T-cell (primary cell): ENCODE data around the gene TBC1D28. TPM values are rescaled to one million over a fixed set of nuclear protein-coding genes. Genes with fewer than 3 reads are reported as not detected.
"Not testable (repeated sequence)": the region's sequence is repeated elsewhere in the genome, so short reads cannot be mapped to it uniquely, and the experiment has no call there.

Experiments
- ATAC-seq, 4 experiments: fragments of 200-7000 bp in 3 of 4; fragments of 150-1000 bp in 1 of 4; cut with Tn5 transposase; replicated peaks in 1 of 4; 1 replicate in 3 of 4; 2 replicates in 1 of 4; pipeline ENCODE4 v1.10.0; 2021; ENCODE audit warnings: moderate library complexity in 3 of 4, mild to moderate bottlenecking in 2 of 4, moderate number of reproducible peaks in 1 of 4
- CTCF ChIA-PET, 2 donors: fragments of 300-600 bp; sonication (Branson Sonifier 250); formaldehyde crosslinking; loops; one replicate each; lab custom pipeline; 2022; ENCODE audit warnings: antibody characterized with exemption in 2 of 2; lab: Charles Lee
- POLR2A ChIA-PET, 2 donors: fragments of 300-600 bp; sonication (Branson Sonifier 250); formaldehyde crosslinking; loops; one replicate each; lab custom pipeline; 2022; ENCODE audit warnings: antibody characterized with exemption in 2 of 2; lab: Charles Lee
- DNase-seq, 35 experiments: peaks; one replicate each; pipeline versions ENCODE4 v3.0.0 to v3.0.0-alpha.2; 2013 to 2023
- H3K27ac ChIP-seq: one replicate; pipeline ENCODE4 v1.5.1; 2013; ENCODE audit warnings: low read length
- H3K27me3 ChIP-seq, 2 experiments: replicated peaks in 1 of 2; 1 replicate in 1 of 2; 2 replicates in 1 of 2; pipeline versions ENCODE4 v1.6.1 to v1.7.0; 2013; ENCODE audit warnings: low read length in 1 of 2, mixed read lengths in 1 of 2; ENCODE audit not compliant: control insufficient read depth in 2 of 2, insufficient read depth in 2 of 2; ENCODE audit errors: extremely low read depth in 1 of 2
- H3K36me3 ChIP-seq, 2 donors: 1 replicate in 1 of 2; 2 replicates in 1 of 2; pipeline versions ENCODE4 v1.6.1 to v1.7.0; 2013; ENCODE audit warnings: low read length in 1 of 2; ENCODE audit not compliant: control insufficient read depth in 2 of 2, insufficient read depth in 1 of 2; ENCODE audit errors: extremely low read depth in 1 of 2
- H3K4me1 ChIP-seq, 2 experiments: 1 replicate in 1 of 2; 2 replicates in 1 of 2; pipeline versions ENCODE4 v1.6.1 to v1.7.0; 2013; ENCODE audit warnings: low read length in 2 of 2, mixed read lengths in 1 of 2; ENCODE audit not compliant: insufficient read depth in 2 of 2, control insufficient read depth in 1 of 2; ENCODE audit errors: extremely low read depth in 1 of 2
- H3K4me3 ChIP-seq, 2 donors: 1 replicate in 1 of 2; 2 replicates in 1 of 2; pipeline versions ENCODE4 v1.5.1 to v1.7.0; 2013; ENCODE audit warnings: mild to moderate bottlenecking in 2 of 2, low read length in 1 of 2, moderate library complexity in 1 of 2; ENCODE audit not compliant: control insufficient read depth in 1 of 2; ENCODE audit errors: extremely low read depth in 1 of 2
- H3K9me3 ChIP-seq: 2 replicates; pipeline ENCODE4 v1.7.0; 2013
- H3K27ac Mint-ChIP-seq, 2 donors: one replicate each; pipeline ENCODE4 v1.8.0; 2020 to 2021; ENCODE audit warnings: mild to moderate bottlenecking in 2 of 2, mixed read lengths in 2 of 2
- H3K27me3 Mint-ChIP-seq, 2 donors: one replicate each; pipeline ENCODE4 v1.8.0; 2021 to 2022; ENCODE audit warnings: mixed read lengths in 2 of 2
- H3K36me3 Mint-ChIP-seq: one replicate; pipeline ENCODE4 v1.8.0; 2021; ENCODE audit warnings: mixed read lengths
- H3K4me1 Mint-ChIP-seq, 3 donors: one replicate each; pipeline ENCODE4 v1.8.0; 2020 to 2022; ENCODE audit warnings: mixed read lengths in 3 of 3, mild to moderate bottlenecking in 1 of 3
- H3K4me3 Mint-ChIP-seq, 3 donors: one replicate each; pipeline ENCODE4 v1.8.0; 2020 to 2022; ENCODE audit warnings: mild to moderate bottlenecking in 3 of 3, mixed read lengths in 3 of 3, moderate library complexity in 3 of 3
- H3K9me3 Mint-ChIP-seq, 3 donors: one replicate each; pipeline ENCODE4 v1.8.0; 2020 to 2022; ENCODE audit warnings: mixed read lengths in 3 of 3
- WGBS: methylation state at CpG from one replicate; pipeline ENCODE4 v1.1.5; 2013; ENCODE audit warnings: missing lambda C conversion rate; ENCODE audit not compliant: insufficient coverage; 5-methylcytosine and 5-hydroxymethylcytosine counted together
- total RNA-seq, 35 experiments: library from RNA in 6 of 35; stranded (reverse) in 6 of 35; fragments of 120-200 nt in 1 of 35; gene quantifications; one replicate each; pipeline versions ENCODE4 v1.2.1 to v1.2.4 and lab custom pipeline; 2013 to 2026

The TBC1D28 gene
- total RNA-seq, 5 donors from 2014 or later (not counting 1 experiment from before 2014, with no cell fraction given) = 0.39 TPM; not detected in 4

- DNase-seq = peak in 2 of 35 experiments; percentile 8 to 42
- Histone ChIP-seq H3K4me3 (peak overlapping the region in 1 of 2 donors; percentile 42), H3K4me1 (peaks cover 0 to 16% of the 10 kb centered on the region in 2 experiments)
- ChIA-PET CTCF (interaction anchor here in 1 of 2 donors (0.7 to 1.1 kb wide), 4 partner anchors 233 to 376 kb away, joined by 3 read pairs; partner anchors contain the start of gene PRPSAP2), POLR2A (interaction anchor here in 1 of 2 donors (0.7 kb wide), 1 partner anchor 1474 kb away, joined by 3 read pairs; no protein-coding TSS in a partner anchor)
- not testable (repeated sequence) for H3K36me3 Mint-ChIP-seq, H3K27me3 Mint-ChIP-seq, H3K9me3 ChIP-seq, H3K36me3 ChIP-seq, H3K9me3 Mint-ChIP-seq, H3K27ac ChIP-seq, H3K27me3 ChIP-seq
- WGBS = no CpG with 5 or more reads among the region's 35 CpGs
- Mint-ChIP-seq H3K27ac (peak overlapping the region; percentile 46 to 48), H3K4me1 (peaks cover 13 to 17% (median 13%) of the 10 kb centered on the region in 3 donors), H3K4me3 (peak overlapping the region; percentile 79 to 91 (median 82))
- peak; percentile 30 to 60 (median 37) for ATAC-seq
Observed at GRCh38 chr17:18624862-18625501, 19.2 kb downstream of the TBC1D28 start.

GRCh38 chr17:18617613-18618012, 26.6 kb downstream of the TBC1D28 start:
- H3K9me3 Mint-ChIP-seq, POLR2A ChIA-PET, CTCF ChIA-PET, H3K4me3 ChIP-seq, H3K36me3 ChIP-seq, H3K27ac Mint-ChIP-seq, H3K4me1 ChIP-seq, DNase-seq, H3K27ac ChIP-seq, H3K27me3 ChIP-seq, H3K9me3 ChIP-seq, H3K27me3 Mint-ChIP-seq, H3K4me1 Mint-ChIP-seq, H3K4me3 Mint-ChIP-seq, H3K36me3 Mint-ChIP-seq, ATAC-seq: not testable (repeated sequence)
- no CpG with 5 or more reads among the region's 2 CpGs for WGBS

- H3K4me3 ChIP-seq, POLR2A ChIA-PET, H3K27ac Mint-ChIP-seq, H3K27me3 Mint-ChIP-seq, H3K36me3 Mint-ChIP-seq, H3K36me3 ChIP-seq, H3K4me1 ChIP-seq, H3K4me3 Mint-ChIP-seq, CTCF ChIA-PET, H3K9me3 ChIP-seq, H3K9me3 Mint-ChIP-seq, H3K27ac ChIP-seq, DNase-seq, H3K4me1 Mint-ChIP-seq, H3K27me3 ChIP-seq, ATAC-seq: not testable (repeated sequence)
Observed at GRCh38 chr17:18613016-18613415, 31.2 kb downstream of the TBC1D28 start.

GRCh38 chr17:18593138-18593537, 51.1 kb downstream of the TBC1D28 start:
- H3K4me1 ChIP-seq, H3K36me3 Mint-ChIP-seq, H3K4me3 ChIP-seq, DNase-seq, H3K36me3 ChIP-seq, H3K27me3 Mint-ChIP-seq, ATAC-seq, H3K4me1 Mint-ChIP-seq, H3K9me3 ChIP-seq, CTCF ChIA-PET, H3K27ac ChIP-seq, H3K4me3 Mint-ChIP-seq, H3K27ac Mint-ChIP-seq, POLR2A ChIA-PET, H3K9me3 Mint-ChIP-seq, H3K27me3 ChIP-seq: not testable (repeated sequence)
- WGBS = no CpG with 5 or more reads among the region's 2 CpGs

Other genes starting within 250 kb of the TBC1D28 start
- under 1 TPM in 3 of 5 donors, not detected in 2; 0.19 to 0.59 (median 0.54) TPM for gene LGALS9C, start 167.6 kb downstream of the TBC1D28 start, total RNA-seq
- 1 to 10 TPM; 3.2 to 8.6 (median 7.6) TPM for gene FOXO3B, start 37.9 kb upstream of the TBC1D28 start, total RNA-seq
- under 1 TPM in 1 of 5 donors, not detected in 4; 0.12 TPM for gene FBXW10, start 99.7 kb upstream of the TBC1D28 start, total RNA-seq
- gene TVP23B, start 136.8 kb upstream of the TBC1D28 start, total RNA-seq = 10 to 100 TPM; 14.6 to 30.6 (median 28.8) TPM
- gene PRPSAP2, start 213.7 kb upstream of the TBC1D28 start, total RNA-seq = 10 to 100 TPM; 27.4 to 49.6 (median 39.6) TPM